HG02938 (cell line): ENCODE measurements around the gene KNG1.
"Not testable (repeated sequence)": the region's sequence is repeated elsewhere in the genome, so short reads cannot be mapped to it uniquely, and the experiment has no call there.

ENCODE experiments used
- ATAC-seq: cut with Tn5 transposase; IDR thresholded peaks from one replicate; pipeline ENCODE4 v1.9.1; 2021; ENCODE audit warnings: mild to moderate bottlenecking, moderate library complexity; ENCODE audit not compliant: unreplicated experiment

KNG1 gene

GRCh38 chr3:186708983-186709679 lies 8.0 kb upstream of the KNG1 start:
- no peak for ATAC-seq

GRCh38 chr3:186710694-186711093 lies 6.5 kb upstream of the KNG1 start:
- ATAC-seq: not testable (repeated sequence)

GRCh38 chr3:186713499-186713898 lies 3.7 kb upstream of the KNG1 start:
- ATAC-seq: no peak

GRCh38 chr3:186719945-186720739 lies 3.0 kb downstream of the KNG1 start:
- ATAC-seq: no peak

- no peak for ATAC-seq
Observed at GRCh38 chr3:186722457-186722856, 5.3 kb downstream of the KNG1 start.

- no peak for ATAC-seq
Observed at GRCh38 chr3:186724911-186725310, 7.8 kb downstream of the KNG1 start.

GRCh38 chr3:186732169-186732766 lies 15.1 kb downstream of the KNG1 start:
- no peak for ATAC-seq

GRCh38 chr3:186742618-186743380 lies 25.6 kb downstream of the KNG1 start:
- no peak for ATAC-seq

GRCh38 chr3:186743666-186744065 lies 26.5 kb downstream of the KNG1 start:
- no peak for ATAC-seq

GRCh38 chr3:186746008-186746407 lies 28.8 kb downstream of the KNG1 start:
- no peak for ATAC-seq

- no peak for ATAC-seq
Observed at GRCh38 chr3:186750316-186750715, 33.2 kb downstream of the KNG1 start.

- ATAC-seq: no peak
Observed at GRCh38 chr3:186751480-186751879, 34.3 kb downstream of the KNG1 start.

- no peak for ATAC-seq
Observed at GRCh38 chr3:186754006-186754405, 36.8 kb downstream of the KNG1 start.

- ATAC-seq: no peak
Observed at GRCh38 chr3:186754871-186755270, 37.7 kb downstream of the KNG1 start.

GRCh38 chr3:186757214-186757613 lies 40.1 kb downstream of the KNG1 start:
- no peak for ATAC-seq

- ATAC-seq: no peak
Observed at GRCh38 chr3:186757686-186758220, 40.6 kb downstream of the KNG1 start.

- ATAC-seq: no peak
Observed at GRCh38 chr3:186759231-186759930, 42.2 kb downstream of the KNG1 start.

GRCh38 chr3:186760141-186760833 lies 43.1 kb downstream of the KNG1 start:
- ATAC-seq: no peak

GRCh38 chr3:186760897-186761447 lies 43.8 kb downstream of the KNG1 start:
- ATAC-seq: no peak
